Effector CD8-positive, alpha-beta T cell (primary cell): ENCODE data around the gene PDCD1.
"Not testable (repeated sequence)": the region's sequence is repeated elsewhere in the genome, so short reads cannot be mapped to it uniquely, and the experiment has no call there.

ENCODE experiments used
- DNase-seq: peaks from one replicate; lab custom pipeline; 2025; lab: John Stamatoyannopoulos, UW
- total RNA-seq, 4 experiments: gene quantifications; one replicate each; lab custom pipeline; 2026; lab: John Stamatoyannopoulos, UW

Gene PDCD1
- 1.7 to 63.3 (median 14.7) reads per million in 4 experiments for total RNA-seq

- no peak for DNase-seq
Measured at GRCh38 chr2:241858206-241859016, at the start of gene PDCD1. TSS of gene PDCD1 (minus strand) at chr2:241858894. CDS start at chr2:241858838, 56 bp downstream.

- not testable (repeated sequence) for DNase-seq
Measured at GRCh38 chr2:241907831-241908230, 49.1 kb upstream of the PDCD1 start.

- DNase-seq, result no peak
Measured at GRCh38 chr2:241906826-241907570, 48.3 kb upstream of the PDCD1 start.

- not testable (repeated sequence) for DNase-seq
Measured at GRCh38 chr2:241906378-241906770, 47.7 kb upstream of the PDCD1 start.

GRCh38 chr2:241905716-241906377 lies 47.2 kb upstream of the PDCD1 start:
- no peak for DNase-seq

GRCh38 chr2:241904791-241905710 lies 46.4 kb upstream of the PDCD1 start:
- no peak for DNase-seq

GRCh38 chr2:241904011-241904718 lies 45.5 kb upstream of the PDCD1 start:
- DNase-seq, result no peak

GRCh38 chr2:241903121-241904010 lies 44.7 kb upstream of the PDCD1 start:
- DNase-seq, result no peak

GRCh38 chr2:241902357-241902991 lies 43.8 kb upstream of the PDCD1 start:
- DNase-seq, result no peak

- no peak for DNase-seq
Measured at GRCh38 chr2:241901500-241902351, 43.0 kb upstream of the PDCD1 start.

- no peak for DNase-seq
Measured at GRCh38 chr2:241901018-241901380, 42.3 kb upstream of the PDCD1 start.

- DNase-seq, result no peak
Measured at GRCh38 chr2:241900251-241901017, 41.7 kb upstream of the PDCD1 start.

GRCh38 chr2:241898463-241899270 lies 40.0 kb upstream of the PDCD1 start:
- DNase-seq, result no peak

GRCh38 chr2:241897231-241897916 lies 38.7 kb upstream of the PDCD1 start:
- DNase-seq, result no peak

- no peak for DNase-seq
Measured at GRCh38 chr2:241896746-241897201, 38.1 kb upstream of the PDCD1 start.
